Smooth muscle cell (in vitro differentiated cells): Measurements from ENCODE around the gene GARIN1A. TPM values are rescaled to one million over a fixed set of nuclear protein-coding genes. Genes with fewer than 3 reads are reported as not detected.
"Not testable (repeated sequence)": the region's sequence is repeated elsewhere in the genome, so short reads cannot be mapped to it uniquely, and the experiment has no call there.

Experiments
- DNase-seq: peaks from one replicate; lab custom pipeline; 2025; ENCODE audit not compliant: unreplicated experiment; lab: John Stamatoyannopoulos, UW
- H2AFZ ChIP-seq: fragments of 200-600 bp; sonication (generic); 2 replicates; pipeline ENCODE4 v1.6.0; 2016; ENCODE audit warnings: antibody characterized with exemption, low read depth, mild to moderate bottlenecking
- H3F3A ChIP-seq: fragments of 200-600 bp; sonication (generic); 2 replicates; pipeline ENCODE4 v1.6.0; 2017; ENCODE audit warnings: antibody characterized with exemption, low read depth
- H3K27ac ChIP-seq: fragments of 200-600 bp; sonication (generic); 2 replicates; pipeline ENCODE4 v1.5.1; 2016; ENCODE audit warnings: low read depth, mild to moderate bottlenecking
- H3K27me3 ChIP-seq: fragments of 200-600 bp; sonication (generic); 2 replicates; pipeline ENCODE4 v1.6.1; 2016; ENCODE audit warnings: low read depth, mild to moderate bottlenecking
- H3K36me3 ChIP-seq: fragments of 200-600 bp; sonication (generic); 2 replicates; pipeline ENCODE4 v1.5.1; 2016; ENCODE audit warnings: low read depth
- H3K4me1 ChIP-seq: fragments of 200-600 bp; sonication (generic); 2 replicates; pipeline ENCODE4 v1.5.1; 2016; ENCODE audit warnings: low read depth
- H3K4me2 ChIP-seq: fragments of 200-600 bp; sonication (generic); 2 replicates; pipeline ENCODE4 v1.6.0; 2016; ENCODE audit warnings: mild to moderate bottlenecking
- H3K4me3 ChIP-seq: fragments of 200-600 bp; sonication (generic); 2 replicates; pipeline ENCODE4 v1.5.1; 2016; ENCODE audit warnings: mild to moderate bottlenecking
- H3K79me2 ChIP-seq: fragments of 200-600 bp; sonication (generic); 2 replicates; pipeline ENCODE4 v1.6.0; 2016; ENCODE audit warnings: low read depth, mild to moderate bottlenecking
- H3K9ac ChIP-seq: fragments of 200-600 bp; sonication (generic); 2 replicates; pipeline ENCODE4 v1.6.0; 2016; ENCODE audit warnings: low read depth
- H3K9me3 ChIP-seq: fragments of 200-600 bp; sonication (generic); replicated peaks from 2 replicates; pipeline ENCODE4 v1.5.1; 2016; ENCODE audit warnings: low read depth
- H4K20me1 ChIP-seq: fragments of 200-600 bp; sonication (generic); 2 replicates; pipeline ENCODE4 v1.6.0; 2016; ENCODE audit warnings: low read depth
- WGBS: methylation state at CpG from one replicate; pipeline ENCODE4 v1.1.7; 2016; ENCODE audit warnings: low lambda C conversion rate; 5-methylcytosine and 5-hydroxymethylcytosine counted together
- polyA plus RNA-seq: library from polyadenylated mRNA; unstranded; fragments of >200 nt; fragmentation: Nextera tagmentation; extraction: Ambion mirVana; gene quantifications from 2 replicates; pipeline ENCODE4 v1.2.1, GENCODE V29; 2016
- total RNA-seq: library from RNA; depleted of rRNA; stranded (reverse); fragments of >200 nt; gene quantifications from 2 replicates; pipeline ENCODE4 v1.2.3, GENCODE V29; 2014
- TF ChIP-seq, protein P1 (sequence below): fragments of 200-600 bp; sonication (generic); IDR thresholded peaks from 2 replicates; pipeline ENCODE4 v1.5.1; 2017; ENCODE audit warnings: borderline replicate concordance, mild to moderate bottlenecking, antibody characterized with exemption; ENCODE audit not compliant: insufficient read depth, poor library complexity, severe bottlenecking

Gene GARIN1A
- total and polyA plus RNA-seq, 2 experiments from 2014 or later = 0.46 to 1.2 TPM

DNA sequence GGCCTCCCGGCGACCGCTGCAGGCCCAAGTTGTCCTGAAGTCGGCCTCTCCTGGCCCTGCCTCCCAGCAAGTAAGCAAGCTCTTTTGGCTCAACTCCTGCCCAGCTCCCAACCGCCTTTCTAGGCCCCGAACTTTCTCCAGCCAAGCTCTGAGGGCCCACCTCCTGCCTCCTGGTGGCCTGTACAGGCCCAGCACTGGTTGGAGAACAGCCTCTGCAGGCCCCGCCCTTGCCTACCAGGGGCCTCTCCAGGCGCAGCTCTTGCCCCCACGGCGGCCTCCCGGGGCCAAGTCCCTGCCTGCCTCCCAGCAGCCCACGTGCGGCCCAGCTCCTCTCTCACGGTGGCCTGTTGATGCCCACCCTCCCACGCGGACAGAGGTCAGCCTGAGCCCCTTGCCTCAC, 18.9 kb upstream of the GARIN1A start:
- H3K4me1 ChIP-seq, H3K9ac ChIP-seq, H3K4me3 ChIP-seq, H3F3A ChIP-seq, H3K27me3 ChIP-seq, DNase-seq, H3K9me3 ChIP-seq, H2AFZ ChIP-seq, H4K20me1 ChIP-seq, H3K36me3 ChIP-seq, H3K79me2 ChIP-seq, H3K27ac ChIP-seq, H3K4me2 ChIP-seq: not testable (repeated sequence)
- WGBS = 97% methylated on average over 14 of the region's 16 CpGs

DNA sequence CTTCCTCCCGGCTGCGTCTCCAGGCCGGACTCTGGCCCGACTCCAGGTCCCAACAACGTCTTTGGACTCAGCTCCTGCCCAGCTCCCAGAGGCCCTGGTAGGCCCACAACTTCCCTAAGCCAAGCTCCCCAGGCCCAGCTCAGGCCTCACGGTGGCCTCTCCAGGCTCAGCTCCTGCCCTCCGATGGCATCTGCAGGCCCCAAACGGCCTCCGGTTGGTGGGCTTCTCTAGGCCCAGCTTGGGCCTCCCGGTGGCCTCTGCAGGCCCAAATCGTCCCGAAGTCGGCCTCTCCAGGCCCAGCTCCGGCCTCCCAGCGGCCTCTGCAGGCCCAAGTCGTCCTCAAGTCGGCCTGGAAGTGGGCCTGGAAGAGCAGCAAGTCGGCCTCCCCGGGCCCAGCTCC, 18.0 kb upstream of the GARIN1A start:
- not testable (repeated sequence) for H3K4me2 ChIP-seq, H3K36me3 ChIP-seq, H3K79me2 ChIP-seq, H3K9ac ChIP-seq, H3F3A ChIP-seq, H3K27me3 ChIP-seq, H3K27ac ChIP-seq, H2AFZ ChIP-seq, H3K9me3 ChIP-seq, H4K20me1 ChIP-seq, H3K4me1 ChIP-seq, DNase-seq, H3K4me3 ChIP-seq
- WGBS = 90% methylated on average over 14 of the region's 19 CpGs

DNA sequence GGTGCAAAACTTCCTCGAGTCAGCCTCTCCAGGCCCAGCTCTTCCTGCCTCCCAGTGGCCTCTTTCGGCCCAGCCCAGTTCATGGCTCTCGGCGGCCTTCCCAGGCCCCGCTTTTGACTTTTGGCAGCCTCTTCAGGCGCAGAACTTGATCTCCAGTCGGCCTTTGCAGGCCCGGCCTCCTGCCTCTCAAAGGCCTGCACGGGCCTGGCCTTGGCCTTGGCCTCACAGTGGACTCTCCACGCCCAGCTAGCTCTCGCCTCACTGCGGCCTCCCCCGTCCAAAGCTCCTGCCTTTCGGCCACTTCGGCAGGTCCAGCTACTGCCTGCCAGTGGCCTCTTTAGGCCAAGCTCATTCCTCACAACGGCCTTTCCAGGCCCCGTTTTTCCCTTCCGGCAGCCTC, 17.6 kb upstream of the GARIN1A start:
- not testable (repeated sequence) for H3K4me3 ChIP-seq
- WGBS = 98% methylated on average over 16 of the region's 18 CpGs

DNA sequence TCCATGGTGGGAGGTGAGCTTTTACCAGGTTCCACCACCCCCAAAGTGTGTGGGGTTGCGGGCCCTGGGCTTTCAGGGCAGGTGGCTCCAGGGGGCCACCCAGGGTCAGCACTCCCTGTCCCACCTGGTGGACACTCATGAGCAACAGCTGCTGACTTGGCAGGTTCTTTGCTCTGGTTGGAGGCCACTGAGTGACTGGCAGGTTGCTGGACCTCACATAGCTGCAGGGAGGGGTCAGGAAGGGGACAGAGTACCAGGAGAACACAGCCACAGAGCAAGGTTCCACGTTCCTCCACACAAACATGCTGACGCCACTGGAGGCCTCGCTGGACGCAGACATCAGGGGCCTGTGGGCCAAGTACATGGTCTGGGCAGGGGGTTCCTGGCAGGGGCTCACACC, 13.7 kb upstream of the GARIN1A start:
- H3K9me3 ChIP-seq, H3K9ac ChIP-seq, H3K4me2 ChIP-seq, H3K79me2 ChIP-seq, H3K27ac ChIP-seq, DNase-seq, H3K4me3 ChIP-seq, H3F3A ChIP-seq, H4K20me1 ChIP-seq, H3K4me1 ChIP-seq, H3K27me3 ChIP-seq, H3K36me3 ChIP-seq, H2AFZ ChIP-seq: not testable (repeated sequence)
- 100% methylated on average over 1 of the region's 5 CpGs for WGBS

More for the DNA sequence above, 17.6 kb upstream of the GARIN1A start:
- H2AFZ ChIP-seq, H3K27me3 ChIP-seq, H3K36me3 ChIP-seq, H3F3A ChIP-seq, H3K4me1 ChIP-seq, H3K4me2 ChIP-seq, DNase-seq, H3K27ac ChIP-seq, H3K9me3 ChIP-seq, H3K9ac ChIP-seq, H3K79me2 ChIP-seq, H4K20me1 ChIP-seq: not testable (repeated sequence)

DNA sequence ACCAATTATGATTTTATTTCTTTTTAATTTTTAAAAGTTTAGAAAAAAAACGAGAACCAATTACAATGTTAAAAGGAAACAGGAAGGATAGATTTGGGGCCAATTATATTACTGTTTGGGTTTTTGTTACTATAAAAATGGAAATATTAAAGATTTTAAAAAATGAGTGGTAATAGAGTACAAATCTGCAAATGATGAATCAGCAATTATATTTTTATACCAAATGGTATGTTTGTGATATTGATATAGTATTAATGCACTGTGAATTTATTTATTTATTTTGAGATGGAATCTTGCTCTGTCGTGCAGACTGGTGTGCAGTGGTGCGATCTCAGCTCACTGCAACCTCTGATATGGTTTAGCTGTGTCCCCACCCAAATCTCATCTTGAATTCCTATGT, 11.5 kb upstream of the GARIN1A start:
- no peak overlapping the region for H3K27ac ChIP-seq
- 97% methylated on average over 3 of the region's 3 CpGs for WGBS
- no peaks in the 10 kb centered on the region for H4K20me1 ChIP-seq
- H3K9me3 ChIP-seq = peaks cover 4% of the 10 kb centered on the region
- H3K4me1 ChIP-seq = no peaks in the 10 kb centered on the region
- H3K9ac ChIP-seq = no peak overlapping the region
- H3K4me2 ChIP-seq = no peak overlapping the region
- H3F3A ChIP-seq = no peaks in the 10 kb centered on the region
- no peaks in the 10 kb centered on the region for H3K79me2 ChIP-seq
- TF ChIP-seq, protein P1, sequence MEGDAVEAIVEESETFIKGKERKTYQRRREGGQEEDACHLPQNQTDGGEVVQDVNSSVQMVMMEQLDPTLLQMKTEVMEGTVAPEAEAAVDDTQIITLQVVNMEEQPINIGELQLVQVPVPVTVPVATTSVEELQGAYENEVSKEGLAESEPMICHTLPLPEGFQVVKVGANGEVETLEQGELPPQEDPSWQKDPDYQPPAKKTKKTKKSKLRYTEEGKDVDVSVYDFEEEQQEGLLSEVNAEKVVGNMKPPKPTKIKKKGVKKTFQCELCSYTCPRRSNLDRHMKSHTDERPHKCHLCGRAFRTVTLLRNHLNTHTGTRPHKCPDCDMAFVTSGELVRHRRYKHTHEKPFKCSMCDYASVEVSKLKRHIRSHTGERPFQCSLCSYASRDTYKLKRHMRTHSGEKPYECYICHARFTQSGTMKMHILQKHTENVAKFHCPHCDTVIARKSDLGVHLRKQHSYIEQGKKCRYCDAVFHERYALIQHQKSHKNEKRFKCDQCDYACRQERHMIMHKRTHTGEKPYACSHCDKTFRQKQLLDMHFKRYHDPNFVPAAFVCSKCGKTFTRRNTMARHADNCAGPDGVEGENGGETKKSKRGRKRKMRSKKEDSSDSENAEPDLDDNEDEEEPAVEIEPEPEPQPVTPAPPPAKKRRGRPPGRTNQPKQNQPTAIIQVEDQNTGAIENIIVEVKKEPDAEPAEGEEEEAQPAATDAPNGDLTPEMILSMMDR = no peak
- no peaks in the 10 kb centered on the region for H3K36me3 ChIP-seq
- no peak overlapping the region for H3K4me3 ChIP-seq
- no peaks in the 10 kb centered on the region for H3K27me3 ChIP-seq
- no peak overlapping the region for H2AFZ ChIP-seq
- DNase-seq = no peak

DNA sequence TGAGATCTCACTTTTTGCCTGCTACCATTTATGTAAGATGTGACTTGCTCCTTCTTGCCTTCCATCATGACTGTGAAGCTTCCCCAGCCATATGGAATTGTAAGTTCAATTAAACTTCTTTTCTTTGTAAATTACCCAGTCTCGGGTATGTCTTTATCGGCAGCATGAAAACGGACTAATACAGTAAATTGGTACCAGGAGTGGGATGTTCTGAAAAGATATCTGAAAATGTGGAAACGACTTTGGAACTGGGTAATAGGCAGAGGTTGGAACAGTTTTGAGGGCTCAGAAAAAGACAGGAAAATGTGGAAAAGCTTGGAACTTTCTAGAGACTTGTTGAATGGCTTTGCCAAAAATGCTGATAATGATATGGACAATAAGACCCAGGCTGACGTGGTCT, 10.6 kb upstream of the GARIN1A start:
- no peak overlapping the region for H3K27ac ChIP-seq
- H3K9me3 ChIP-seq = peaks cover 4% of the 10 kb centered on the region
- WGBS = 95% methylated on average over 5 of the region's 5 CpGs
- H3K9ac ChIP-seq = no peak overlapping the region
- H3K4me3 ChIP-seq = no peak overlapping the region
- H3K27me3 ChIP-seq = no peaks in the 10 kb centered on the region
- no peaks in the 10 kb centered on the region for H4K20me1 ChIP-seq
- no peak overlapping the region for H3K4me2 ChIP-seq
- no peak for DNase-seq
- no peaks in the 10 kb centered on the region for H3K4me1 ChIP-seq
- no peaks in the 10 kb centered on the region for H3K36me3 ChIP-seq
- H3K79me2 ChIP-seq = no peaks in the 10 kb centered on the region
- no peak overlapping the region for H2AFZ ChIP-seq
- H3F3A ChIP-seq = no peaks in the 10 kb centered on the region
- TF ChIP-seq, protein P1 = no peak
